Measurements from ENCODE around the gene DTNB.

DTNB gene

GRCh38 chr2:25567406-25567805 is 106.0 kb downstream of the DTNB start:
- DNase-seq (ENCODE audit: low read depth) = no peak
- no peak overlapping the region for H3K4me3 ChIP-seq (ENCODE audit: low read depth, low read length)
- TF ChIP-seq CTCF (IDR thresholded peaks at IDR 0.05; ENCODE audit: control insufficient read depth, extremely low read depth, insufficient read depth) = peak; percentile 35; the same call in 1 of the 2 replicates

GRCh38 chr2:25566694-25567093 is 106.7 kb downstream of the DTNB start:
- DNase-seq (ENCODE audit: low read depth) = no peak
- no peak for TF ChIP-seq CTCF (IDR thresholded peaks at IDR 0.05; ENCODE audit: control insufficient read depth, extremely low read depth, insufficient read depth)
- no peak overlapping the region for H3K4me3 ChIP-seq (ENCODE audit: low read depth, low read length)

GRCh38 chr2:25566094-25566493 is 107.3 kb downstream of the DTNB start:
- H3K4me3 ChIP-seq (ENCODE audit: low read depth, low read length) = no peak overlapping the region
- TF ChIP-seq CTCF (IDR thresholded peaks at IDR 0.05; ENCODE audit: control insufficient read depth, extremely low read depth, insufficient read depth) = no peak
- no peak for DNase-seq (ENCODE audit: low read depth)

- no peak for DNase-seq (ENCODE audit: low read depth)
- TF ChIP-seq CTCF (IDR thresholded peaks at IDR 0.05; ENCODE audit: control insufficient read depth, extremely low read depth, insufficient read depth) = no peak
- H3K4me3 ChIP-seq (ENCODE audit: low read depth, low read length) = no peak overlapping the region
Measured at GRCh38 chr2:25561136-25561850, 112.1 kb downstream of the DTNB start.

GRCh38 chr2:25559148-25559547 is 114.2 kb downstream of the DTNB start:
- H3K4me3 ChIP-seq (ENCODE audit: low read depth, low read length) = no peak overlapping the region
- TF ChIP-seq CTCF (IDR thresholded peaks at IDR 0.05; ENCODE audit: control insufficient read depth, extremely low read depth, insufficient read depth) = no peak
- no peak for DNase-seq (ENCODE audit: low read depth)

- DNase-seq (ENCODE audit: low read depth) = no peak
- H3K4me3 ChIP-seq (ENCODE audit: low read depth, low read length) = no peak overlapping the region
- TF ChIP-seq CTCF (IDR thresholded peaks at IDR 0.05; ENCODE audit: control insufficient read depth, extremely low read depth, insufficient read depth) = no peak
Measured at GRCh38 chr2:25558262-25558661, 115.1 kb downstream of the DTNB start.

All from LNCaP clone FGC (cell line).